ENCODE measurements around the gene MMP15.

MMP15 gene

DNA sequence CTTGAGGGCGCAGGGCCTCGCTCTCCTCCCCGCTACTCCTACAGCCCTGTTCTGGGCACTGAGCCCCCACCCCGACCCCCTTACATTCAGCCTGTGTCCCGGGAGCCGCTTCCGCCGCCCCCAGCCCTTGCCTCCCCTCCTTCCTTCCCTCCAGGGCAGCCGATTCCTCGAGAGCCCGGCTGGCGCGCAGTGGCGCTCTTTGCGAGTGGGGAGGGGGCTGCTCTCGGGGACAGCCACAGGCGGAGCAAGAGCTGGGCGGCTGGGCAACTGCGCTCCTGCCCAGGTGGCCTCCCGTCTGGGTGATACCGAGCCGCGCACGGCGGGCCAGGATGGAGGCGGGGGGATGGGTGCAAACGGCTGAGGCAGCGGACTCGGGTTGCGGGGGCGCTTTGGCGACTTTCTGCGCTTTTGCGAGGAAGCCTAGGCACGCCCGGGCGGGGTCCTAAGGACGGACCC lies 1.2 kb downstream of the MMP15 start:
- TF ChIP-seq, protein P1, sequence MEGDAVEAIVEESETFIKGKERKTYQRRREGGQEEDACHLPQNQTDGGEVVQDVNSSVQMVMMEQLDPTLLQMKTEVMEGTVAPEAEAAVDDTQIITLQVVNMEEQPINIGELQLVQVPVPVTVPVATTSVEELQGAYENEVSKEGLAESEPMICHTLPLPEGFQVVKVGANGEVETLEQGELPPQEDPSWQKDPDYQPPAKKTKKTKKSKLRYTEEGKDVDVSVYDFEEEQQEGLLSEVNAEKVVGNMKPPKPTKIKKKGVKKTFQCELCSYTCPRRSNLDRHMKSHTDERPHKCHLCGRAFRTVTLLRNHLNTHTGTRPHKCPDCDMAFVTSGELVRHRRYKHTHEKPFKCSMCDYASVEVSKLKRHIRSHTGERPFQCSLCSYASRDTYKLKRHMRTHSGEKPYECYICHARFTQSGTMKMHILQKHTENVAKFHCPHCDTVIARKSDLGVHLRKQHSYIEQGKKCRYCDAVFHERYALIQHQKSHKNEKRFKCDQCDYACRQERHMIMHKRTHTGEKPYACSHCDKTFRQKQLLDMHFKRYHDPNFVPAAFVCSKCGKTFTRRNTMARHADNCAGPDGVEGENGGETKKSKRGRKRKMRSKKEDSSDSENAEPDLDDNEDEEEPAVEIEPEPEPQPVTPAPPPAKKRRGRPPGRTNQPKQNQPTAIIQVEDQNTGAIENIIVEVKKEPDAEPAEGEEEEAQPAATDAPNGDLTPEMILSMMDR (IDR thresholded peaks at IDR 0.05; ENCODE audit: borderline replicate concordance, insufficient read depth, low read depth, low read length), result no peak
- H3K4me3 ChIP-seq (ENCODE audit: low read depth, low read length), result no peak overlapping the region

DNA sequence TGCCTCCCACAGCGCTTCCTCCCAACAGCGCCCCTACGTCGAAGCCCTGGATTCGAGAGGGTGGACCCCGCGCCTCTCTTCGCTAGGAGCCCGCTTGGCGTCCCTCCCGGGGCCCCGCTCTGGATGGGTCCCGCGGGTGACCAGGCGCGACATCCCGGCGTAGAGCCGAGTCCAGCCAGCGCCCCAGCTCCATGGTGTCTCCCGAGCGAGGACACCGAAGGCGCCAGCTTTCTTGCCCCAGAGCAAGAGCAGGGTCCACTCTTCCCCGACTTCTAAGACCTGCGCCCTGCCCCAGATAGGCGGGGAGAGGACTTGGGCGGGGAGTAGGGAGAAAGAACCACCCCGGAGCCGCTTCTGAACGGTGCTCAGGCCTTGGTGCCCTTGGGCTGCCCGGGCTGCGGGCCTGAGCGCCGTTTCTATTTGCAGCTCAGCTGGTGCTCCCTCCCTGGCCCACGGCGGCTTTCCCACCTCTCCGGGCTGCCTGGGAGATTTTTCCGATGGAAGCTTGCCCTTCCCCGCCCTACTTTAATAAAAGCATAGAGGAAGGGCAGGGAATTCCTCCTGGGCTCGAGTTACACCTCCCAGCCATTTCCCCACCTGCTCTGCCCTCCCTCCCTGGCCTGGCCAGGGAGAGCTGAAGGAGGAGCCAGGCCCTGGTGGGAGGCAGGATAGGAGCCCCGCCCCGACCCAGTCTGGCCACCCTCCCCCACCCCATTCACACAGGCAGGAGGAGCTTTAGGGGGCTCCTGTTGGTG lies 1.8 kb downstream of the MMP15 start:
- no peak overlapping the region for H3K4me3 ChIP-seq (ENCODE audit: low read depth, low read length)
- TF ChIP-seq, protein P1 (IDR thresholded peaks at IDR 0.05; ENCODE audit: borderline replicate concordance, insufficient read depth, low read depth, low read length), result no peak

DNA sequence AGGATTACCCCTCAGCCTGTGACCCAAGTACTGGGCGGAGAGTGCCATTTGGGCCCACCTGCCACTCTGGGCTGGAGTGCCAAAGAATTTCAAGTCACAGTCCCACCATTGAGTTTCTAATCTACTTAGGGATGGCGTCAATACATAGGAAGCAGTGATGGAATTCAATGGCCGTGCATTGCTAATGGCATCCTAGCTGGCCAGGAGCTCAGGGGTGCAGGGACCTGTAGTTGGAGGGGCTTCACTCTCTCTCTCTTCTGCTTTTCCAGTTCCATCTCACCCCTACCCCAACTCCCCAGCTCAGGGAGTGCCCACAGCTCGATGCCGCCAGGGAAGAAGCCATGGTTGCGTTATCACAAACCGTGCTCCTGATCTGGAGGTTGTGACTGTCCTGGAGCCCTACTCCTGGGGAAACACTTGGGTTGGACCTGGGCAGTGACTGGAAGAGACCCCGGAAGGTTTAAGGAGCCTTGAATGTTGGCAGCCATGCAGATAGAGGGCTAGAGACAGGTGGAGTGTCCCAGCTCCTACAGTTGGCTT lies 2.4 kb downstream of the MMP15 start:
- TF ChIP-seq, protein P1 (IDR thresholded peaks at IDR 0.05; ENCODE audit: borderline replicate concordance, insufficient read depth, low read depth, low read length), result no peak
- H3K4me3 ChIP-seq (ENCODE audit: low read depth, low read length), result no peak overlapping the region

DNA sequence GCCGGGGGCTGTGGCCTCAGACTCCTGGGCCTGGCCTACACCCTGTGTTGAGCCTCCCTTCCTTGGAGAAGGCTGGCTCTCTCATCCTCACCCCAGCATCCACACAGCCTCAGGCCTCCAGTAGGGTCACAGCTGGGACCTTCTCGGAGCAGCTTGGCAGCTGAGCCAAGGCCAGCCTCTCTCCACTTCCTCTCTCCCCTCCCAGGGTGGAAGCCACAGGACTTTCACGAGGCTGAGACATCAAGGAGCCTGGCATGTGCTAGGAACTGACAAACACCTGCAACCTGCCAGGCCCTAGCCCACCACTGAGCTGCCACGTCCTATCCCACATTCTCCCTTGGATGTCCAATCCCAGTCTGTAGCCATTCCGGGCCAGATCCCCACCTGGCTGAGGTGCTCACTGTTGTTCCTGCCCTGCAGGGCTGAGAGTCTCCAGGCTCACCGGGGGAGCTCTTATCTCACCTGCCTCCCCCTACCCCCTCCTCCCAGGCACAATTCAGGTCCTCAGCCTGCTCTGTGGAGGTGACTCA lies 3.1 kb downstream of the MMP15 start:
- no peak overlapping the region for H3K4me3 ChIP-seq (ENCODE audit: low read depth, low read length)
- TF ChIP-seq, protein P1 (IDR thresholded peaks at IDR 0.05; ENCODE audit: borderline replicate concordance, insufficient read depth, low read depth, low read length), result no peak

DNA sequence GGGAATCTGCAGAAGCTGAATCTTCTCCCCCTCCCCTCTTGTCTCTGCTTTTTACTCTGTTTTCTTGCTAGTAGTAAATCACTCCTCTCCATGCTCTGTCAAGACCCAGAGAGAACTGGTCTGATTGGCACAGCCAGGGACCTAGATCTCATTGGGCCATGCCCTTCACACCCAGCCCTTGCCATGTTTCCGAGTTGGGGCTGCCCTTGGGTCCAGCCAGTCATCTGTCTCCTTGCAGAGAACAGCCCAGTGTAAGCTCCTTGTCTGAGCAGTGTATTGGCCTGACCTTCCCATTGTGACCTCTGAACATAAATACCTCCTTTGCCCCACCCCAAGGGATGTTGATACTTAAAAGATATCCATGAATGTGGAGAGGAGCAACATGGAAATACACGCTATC lies 3.9 kb downstream of the MMP15 start:
- TF ChIP-seq, protein P1 (IDR thresholded peaks at IDR 0.05; ENCODE audit: borderline replicate concordance, insufficient read depth, low read depth, low read length), result no peak

DNA sequence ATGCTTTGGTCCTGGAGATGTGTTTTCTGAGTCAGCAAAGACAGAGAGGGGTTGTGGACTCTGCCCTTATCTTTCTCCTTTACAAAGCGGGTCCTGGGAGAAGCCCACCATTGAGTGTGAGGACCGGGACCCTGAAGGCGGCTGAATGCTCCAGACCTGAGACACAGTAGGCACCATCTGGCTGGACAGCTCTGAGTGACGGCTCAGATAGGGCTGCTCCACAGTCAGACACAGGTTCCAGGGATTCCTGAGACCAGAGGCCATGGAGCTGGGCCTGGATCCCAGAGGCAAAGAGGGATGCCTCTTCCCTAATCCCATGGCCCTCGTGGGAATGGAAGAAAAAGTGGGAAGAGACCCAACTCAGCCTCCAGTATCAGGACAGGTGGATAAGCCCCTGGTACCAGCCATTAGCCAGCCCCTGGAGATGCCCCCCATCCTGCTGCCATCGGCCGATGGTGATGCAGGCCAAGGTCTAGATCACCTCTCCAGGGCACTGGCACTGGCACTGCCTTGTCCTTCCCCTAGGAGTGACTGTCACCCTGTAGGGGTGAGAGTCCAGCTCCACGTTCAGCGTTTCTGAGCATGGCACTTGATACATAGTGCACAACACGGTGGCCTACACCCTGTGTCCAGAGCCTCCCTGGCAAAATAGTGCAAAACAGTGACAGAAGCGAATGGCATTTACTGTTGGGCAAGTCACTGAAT lies 4.7 kb downstream of the MMP15 start:
- TF ChIP-seq, protein P1 (IDR thresholded peaks at IDR 0.05; ENCODE audit: borderline replicate concordance, insufficient read depth, low read depth, low read length), result no peak
- H3K4me3 ChIP-seq (ENCODE audit: low read depth, low read length), result no peak overlapping the region

More for the DNA sequence above, 3.9 kb downstream of the MMP15 start:
- H3K4me3 ChIP-seq (ENCODE audit: low read depth, low read length), result no peak overlapping the region
